BE2C (cell line): ENCODE measurements around the gene PLPPR3.
A peak's percentile ranks its signal among the peaks of the same experiment; 100 is the strongest.

ENCODE experiments used
- DNase-seq: peaks from one replicate; pipeline ENCODE4 v3.0.0-alpha.2; 2020
- H3K27me3 ChIP-seq: fragments of 250-450 bp; sonication (Bioruptor Pico); 2 replicates; pipeline ENCODE4 v1.5.1; 2020; ENCODE audit warnings: mild to moderate bottlenecking
- H3K36me3 ChIP-seq: fragments of 250-450 bp; sonication (Bioruptor Pico); 2 replicates; pipeline ENCODE4 v1.5.1; 2020; ENCODE audit warnings: mild to moderate bottlenecking
- H3K4me1 ChIP-seq: fragments of 250-450 bp; sonication (Bioruptor Pico); 2 replicates; pipeline ENCODE4 v1.5.1; 2020
- H3K4me3 ChIP-seq: 2 replicates; pipeline ENCODE4 v1.5.1; 2011; ENCODE audit warnings: low read depth, low read length
- H3K9me3 ChIP-seq: fragments of 250-450 bp; sonication (Bioruptor Pico); 2 replicates; pipeline ENCODE4 v1.5.1; 2020
- TF ChIP-seq, protein P1 (sequence below): IDR thresholded peaks from 2 replicates; pipeline ENCODE4 v1.5.1; 2012; ENCODE audit warnings: mild to moderate bottlenecking, low read depth, low read length

The PLPPR3 gene

GRCh38 chr19:867855-868457, 46.2 kb upstream of the PLPPR3 start:
- Histone ChIP-seq H3K4me3 (no peak overlapping the region), H3K9me3 (no peaks in the 10 kb centered on the region), H3K27me3 (no peaks in the 10 kb centered on the region; the same call in 1 of the 2 replicates), H3K36me3 (peaks cover 11% of the 10 kb centered on the region), H3K4me1 (peaks cover 12% of the 10 kb centered on the region)
- TF ChIP-seq, protein P1, sequence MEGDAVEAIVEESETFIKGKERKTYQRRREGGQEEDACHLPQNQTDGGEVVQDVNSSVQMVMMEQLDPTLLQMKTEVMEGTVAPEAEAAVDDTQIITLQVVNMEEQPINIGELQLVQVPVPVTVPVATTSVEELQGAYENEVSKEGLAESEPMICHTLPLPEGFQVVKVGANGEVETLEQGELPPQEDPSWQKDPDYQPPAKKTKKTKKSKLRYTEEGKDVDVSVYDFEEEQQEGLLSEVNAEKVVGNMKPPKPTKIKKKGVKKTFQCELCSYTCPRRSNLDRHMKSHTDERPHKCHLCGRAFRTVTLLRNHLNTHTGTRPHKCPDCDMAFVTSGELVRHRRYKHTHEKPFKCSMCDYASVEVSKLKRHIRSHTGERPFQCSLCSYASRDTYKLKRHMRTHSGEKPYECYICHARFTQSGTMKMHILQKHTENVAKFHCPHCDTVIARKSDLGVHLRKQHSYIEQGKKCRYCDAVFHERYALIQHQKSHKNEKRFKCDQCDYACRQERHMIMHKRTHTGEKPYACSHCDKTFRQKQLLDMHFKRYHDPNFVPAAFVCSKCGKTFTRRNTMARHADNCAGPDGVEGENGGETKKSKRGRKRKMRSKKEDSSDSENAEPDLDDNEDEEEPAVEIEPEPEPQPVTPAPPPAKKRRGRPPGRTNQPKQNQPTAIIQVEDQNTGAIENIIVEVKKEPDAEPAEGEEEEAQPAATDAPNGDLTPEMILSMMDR = no peak
- no peak for DNase-seq

DNA sequence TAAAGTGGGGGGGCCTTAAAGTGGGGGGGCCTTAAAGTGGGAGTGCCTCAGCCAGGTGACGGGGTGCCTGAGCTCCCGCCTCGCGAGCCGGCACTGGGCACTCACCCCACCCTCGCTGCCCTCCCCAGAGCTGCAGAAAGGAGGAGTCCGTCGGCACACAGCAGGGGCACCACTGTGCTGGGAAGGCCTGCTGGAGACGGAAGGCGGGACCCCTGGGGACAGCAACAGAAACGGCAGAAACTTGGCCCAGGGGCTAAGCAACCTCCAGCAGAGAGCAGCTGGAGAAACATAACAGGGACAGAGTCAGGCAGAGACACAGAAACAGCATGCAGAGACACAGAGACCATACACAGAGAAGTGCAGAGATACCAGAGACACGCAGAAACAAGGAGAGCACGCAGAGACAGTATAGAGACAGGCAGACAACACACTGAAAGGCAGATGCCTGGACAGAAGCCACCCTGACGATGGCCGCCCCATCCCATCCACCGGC, 45.6 kb upstream of the PLPPR3 start:
- DNase-seq = no peak
- no peaks in the 10 kb centered on the region; the same call in 1 of the 2 replicates for H3K27me3 ChIP-seq
- H3K36me3 ChIP-seq = peaks cover 11% of the 10 kb centered on the region
- no peak overlapping the region for H3K4me3 ChIP-seq
- TF ChIP-seq, protein P1 = no peak
- H3K9me3 ChIP-seq = no peaks in the 10 kb centered on the region
- H3K4me1 ChIP-seq = peaks cover 12% of the 10 kb centered on the region

GRCh38 chr19:866769-867300, 45.1 kb upstream of the PLPPR3 start:
- Histone ChIP-seq H3K4me1 (peaks cover 7% of the 10 kb centered on the region), H3K36me3 (peaks cover 11% of the 10 kb centered on the region; the same call in 1 of the 2 replicates), H3K27me3 (no peaks in the 10 kb centered on the region; the same call in 1 of the 2 replicates), H3K4me3 (no peak overlapping the region), H3K9me3 (no peaks in the 10 kb centered on the region)
- TF ChIP-seq, protein P1 = no peak
- no peak for DNase-seq

DNA sequence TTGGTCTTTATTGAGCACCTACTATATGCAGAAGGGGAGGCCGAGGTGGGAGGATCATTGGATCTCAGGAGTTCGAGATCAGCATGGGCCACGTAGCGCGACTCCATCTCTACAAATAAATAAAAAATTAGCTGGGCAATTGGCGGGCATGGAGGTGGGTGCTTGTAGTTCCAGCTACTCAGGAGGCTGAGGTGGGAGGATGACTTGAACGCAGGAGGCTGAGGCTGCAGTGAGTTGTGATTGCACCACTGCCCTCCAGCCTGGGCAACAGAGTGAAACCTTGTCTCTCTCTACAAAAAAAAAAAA, 41.5 kb upstream of the PLPPR3 start:
- TF ChIP-seq, protein P1 = no peak
- 0 out of 2 replicates have a peak, but pooled peaks cover 2% of the 10 kb centered on the region for H3K4me1 ChIP-seq
- peaks cover 28% of the 10 kb centered on the region for H3K27me3 ChIP-seq
- peaks cover 5% of the 10 kb centered on the region; the same call in 1 of the 2 replicates for H3K36me3 ChIP-seq
- peaks cover 3% of the 10 kb centered on the region; the same call in 1 of the 2 replicates for H3K9me3 ChIP-seq
- no peak overlapping the region for H3K4me3 ChIP-seq
- no peak for DNase-seq

DNA sequence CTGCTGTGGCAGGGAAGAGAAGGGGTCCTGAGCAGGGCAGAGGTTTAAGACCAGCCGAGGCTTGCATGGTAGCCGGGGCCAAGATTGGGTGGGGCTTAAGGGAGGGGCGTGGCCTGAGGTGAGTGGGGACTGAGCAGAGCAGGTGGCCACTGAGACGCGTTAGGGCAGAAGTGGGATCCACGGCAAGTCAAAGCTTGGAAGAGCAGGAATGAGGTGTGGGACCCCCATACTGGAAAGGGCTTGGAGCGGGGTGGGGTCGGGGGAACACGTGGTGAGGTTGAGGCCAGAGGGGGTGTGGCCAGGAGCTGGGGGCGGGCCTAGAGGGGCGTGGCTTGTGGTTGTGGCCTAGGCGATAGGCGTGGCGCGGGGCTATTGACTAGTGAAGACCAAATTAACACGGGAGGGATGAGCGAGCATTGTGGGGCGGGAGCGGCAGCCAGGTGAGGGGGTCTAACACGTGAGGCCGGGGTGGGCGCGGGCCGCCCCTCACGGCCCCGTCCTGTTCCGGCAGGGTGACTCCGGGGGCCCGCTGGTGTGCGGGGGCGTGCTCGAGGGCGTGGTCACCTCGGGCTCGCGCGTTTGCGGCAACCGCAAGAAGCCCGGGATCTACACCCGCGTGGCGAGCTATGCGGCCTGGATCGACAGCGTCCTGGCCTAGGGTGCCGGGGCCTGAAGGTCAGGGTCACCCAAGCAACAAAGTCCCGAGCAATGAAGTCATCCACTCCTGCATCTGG, 41.0 kb upstream of the PLPPR3 start:
- peaks cover 28% of the 10 kb centered on the region for H3K27me3 ChIP-seq
- peaks cover 3% of the 10 kb centered on the region; the same call in 1 of the 2 replicates for H3K9me3 ChIP-seq
- TF ChIP-seq, protein P1 = no peak
- H3K4me1 ChIP-seq = 0 out of 2 replicates have a peak, but pooled peaks cover 2% of the 10 kb centered on the region
- H3K36me3 ChIP-seq = no peaks in the 10 kb centered on the region; the same call in 1 of the 2 replicates
- peak; percentile 70 for DNase-seq
- H3K4me3 ChIP-seq = no peak overlapping the region
